ENCODE measurements around the gene UBE2H. TPM values are rescaled to one million over a fixed set of nuclear protein-coding genes. Genes with fewer than 3 reads are reported as not detected.

UBE2H gene
- total RNA-seq, 1 experiment from 2014 or later, result 75.1 TPM

DNA sequence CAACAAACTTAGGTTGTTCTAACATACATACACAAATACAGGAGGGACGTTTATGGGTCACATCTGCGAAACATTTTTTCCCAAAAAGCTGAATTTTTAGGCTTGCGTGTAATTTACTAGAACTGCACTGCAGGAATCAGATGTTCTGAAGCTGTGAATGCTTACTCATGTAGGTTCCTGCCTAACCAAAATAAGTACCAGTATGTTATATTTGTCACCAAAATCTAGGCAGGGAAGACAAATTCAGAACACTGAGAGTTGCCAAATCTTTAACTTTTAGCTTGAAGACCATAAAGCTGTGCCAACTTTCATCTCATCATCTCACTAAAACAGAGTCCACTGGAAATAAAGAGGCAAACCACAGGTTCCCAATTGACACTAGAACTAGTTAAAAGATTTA lies 5.7 kb downstream of the UBE2H start:
- no peaks in the 10 kb centered on the region for H3K27me3 ChIP-seq (ENCODE audit: insufficient read depth, low read length)
- H3K4me1 ChIP-seq (ENCODE audit: insufficient read depth, low read length), result no peaks in the 10 kb centered on the region
- TF ChIP-seq CTCF (conservative IDR thresholded peaks at IDR 0.05), result no peak
- peaks cover 29 to 37% (median 31%) of the 10 kb centered on the region in 3 experiments for H3K36me3 Mint-ChIP-seq (ENCODE audit: insufficient read depth in 1 of 3, low read depth in 3 of 3)
- no peak overlapping the region for H2AK5ac ChIP-seq (ENCODE audit: insufficient read length, low read length)
- no peak overlapping the region for H3K23ac ChIP-seq (ENCODE audit: insufficient read length, low read depth, low read length)
- WGBS (ENCODE audit: extremely low coverage, insufficient read length, low lambda C conversion rate), result no CpG with 5 or more reads among the region's 3 CpGs
- H4K91ac ChIP-seq (ENCODE audit: insufficient read length, low read depth, low read length), result no peak overlapping the region
- H3K4ac ChIP-seq (ENCODE audit: low read depth, low read length), result no peak overlapping the region
- H2BK20ac ChIP-seq (ENCODE audit: low read depth, low read length, poor library complexity, severe bottlenecking), result no peak overlapping the region
- H3K14ac ChIP-seq (ENCODE audit: insufficient read depth, low read length), result no peak overlapping the region
- H3K4me3 Mint-ChIP-seq, result no peak overlapping the region
- H4K8ac ChIP-seq (replicated peaks; ENCODE audit: insufficient read length, low read depth, low read length), result no peak overlapping the region
- no peaks in the 10 kb centered on the region for H3K9me3 ChIP-seq (ENCODE audit: control insufficient read depth, low read depth, low read length)
- no peak overlapping the region for H3K9ac ChIP-seq (ENCODE audit: extremely low read depth, insufficient read length, low read length)
- H2BK12ac ChIP-seq (ENCODE audit: insufficient read length, low read depth, low read length), result no peak overlapping the region
- no peaks in the 10 kb centered on the region for H3K27me3 Mint-ChIP-seq (ENCODE audit: low read depth)
- no peak overlapping the region for H3K56ac ChIP-seq (ENCODE audit: insufficient read length, low read depth, low read length)
- H2BK15ac ChIP-seq (ENCODE audit: low read depth, low read length), result no peak overlapping the region
- peaks cover 8% of the 10 kb centered on the region for H3K79me1 ChIP-seq (ENCODE audit: insufficient read depth, low read depth, low read length, poor library complexity, severe bottlenecking)
- H3K4me2 ChIP-seq (ENCODE audit: insufficient read depth, insufficient read length, low read length), result no peak overlapping the region
- no peak overlapping the region for H3T11ph ChIP-seq (ENCODE audit: low read length)
- no peaks in the 10 kb centered on the region; a peak in 1 of 5 replicates for H3K9me3 Mint-ChIP-seq
- no peak for DNase-seq
- H3K4me1 Mint-ChIP-seq, result peaks cover 17 to 24% of the 10 kb centered on the region in 2 experiments
- H3K18ac ChIP-seq (ENCODE audit: insufficient read length, low read depth, low read length), result no peak overlapping the region
- H2BK5ac ChIP-seq (ENCODE audit: insufficient read length, low read length), result no peak overlapping the region
- H2BK120ac ChIP-seq (ENCODE audit: low read depth, low read length, poor library complexity, severe bottlenecking), result no peak overlapping the region
- peak overlapping the region in 1 of 3 experiments; percentile 58; a peak in 2 of 7 replicates for H3K27ac Mint-ChIP-seq
- peaks cover 22% of the 10 kb centered on the region for H3K23me2 ChIP-seq (ENCODE audit: insufficient read length, low read depth, low read length, poor library complexity, severe bottlenecking)
- H3K79me2 ChIP-seq (ENCODE audit: insufficient read depth, low read length), result peaks cover 38% of the 10 kb centered on the region; the same call in 1 of the 2 replicates
- no peak overlapping the region for H3K27ac ChIP-seq (ENCODE audit: insufficient read length, low read depth, low read length)
- no peak overlapping the region for H2AFZ ChIP-seq (ENCODE audit: low read length)
- H4K20me1 ChIP-seq (ENCODE audit: control insufficient read depth, insufficient read depth, insufficient read length), result no peaks in the 10 kb centered on the region
- H4K5ac ChIP-seq (ENCODE audit: insufficient read length, low read depth, low read length), result no peak overlapping the region
